H9 (cell line): ENCODE data around the gene RUNX1. TPM values are rescaled to one million over a fixed set of nuclear protein-coding genes. Genes with fewer than 3 reads are reported as not detected.

Experiments used
- DNase-seq: peaks from one replicate; pipeline ENCODE4 v3.0.0-alpha.2; 2017
- H2AFZ ChIP-seq: one replicate; pipeline ENCODE4 v1.6.1; 2013; ENCODE audit warnings: mild to moderate bottlenecking, low read length, control low read depth, moderate library complexity
- H2AK5ac ChIP-seq: 2 replicates; pipeline ENCODE4 v1.6.1; 2013; ENCODE audit warnings: low read length, control low read depth, mixed read lengths; ENCODE audit not compliant: insufficient read length
- H2BK120ac ChIP-seq: one replicate; pipeline ENCODE4 v1.6.1; 2013; ENCODE audit warnings: low read depth, mild to moderate bottlenecking, low read length, control low read depth, inconsistent platforms; ENCODE audit not compliant: poor library complexity, severe bottlenecking
- H2BK12ac ChIP-seq: 2 replicates; pipeline ENCODE4 v1.6.1; 2013; ENCODE audit warnings: low read length, control low read depth, mixed read lengths, low read depth; ENCODE audit not compliant: insufficient read length
- H2BK15ac ChIP-seq: 2 replicates; pipeline ENCODE4 v1.6.1; 2013; ENCODE audit warnings: low read depth, low read length, control low read depth
- H2BK20ac ChIP-seq: one replicate; pipeline ENCODE4 v1.6.1; 2013; ENCODE audit warnings: low read depth, mild to moderate bottlenecking, low read length, control low read depth, inconsistent platforms; ENCODE audit not compliant: poor library complexity, severe bottlenecking
- H2BK5ac ChIP-seq: 2 replicates; pipeline ENCODE4 v1.6.1; 2013; ENCODE audit warnings: low read length, control low read depth, mixed read lengths; ENCODE audit not compliant: insufficient read length
- H3K14ac ChIP-seq: 2 replicates; pipeline ENCODE4 v1.6.1; 2013; ENCODE audit warnings: low read length, control low read depth; ENCODE audit not compliant: insufficient read depth
- H3K18ac ChIP-seq: 2 replicates; pipeline ENCODE4 v1.6.1; 2013; ENCODE audit warnings: low read depth, mild to moderate bottlenecking, mixed read lengths, low read length, control low read depth; ENCODE audit not compliant: insufficient read length
- H3K23ac ChIP-seq: 2 replicates; pipeline ENCODE4 v1.6.1; 2013; ENCODE audit warnings: low read length, control low read depth, mixed read lengths, low read depth; ENCODE audit not compliant: insufficient read length
- H3K23me2 ChIP-seq: 2 replicates; pipeline ENCODE4 v1.6.1; 2013; ENCODE audit warnings: low read depth, mild to moderate bottlenecking, mixed read lengths, low read length, control low read depth; ENCODE audit not compliant: insufficient read length, poor library complexity, severe bottlenecking
- H3K27ac ChIP-seq: 2 replicates; pipeline ENCODE4 v1.5.1; 2013; ENCODE audit warnings: low read length, control low read depth, mixed read lengths, low read depth; ENCODE audit not compliant: insufficient read length
- H3K27me3 ChIP-seq: 2 replicates; pipeline ENCODE4 v1.6.1; 2013; ENCODE audit warnings: low read length, control low read depth, inconsistent platforms; ENCODE audit not compliant: insufficient read depth
- H3K4ac ChIP-seq: 2 replicates; pipeline ENCODE4 v1.6.1; 2013; ENCODE audit warnings: low read depth, mild to moderate bottlenecking, control low read depth, inconsistent platforms, low read length, moderate library complexity
- H3K4me1 ChIP-seq: 2 replicates; pipeline ENCODE4 v1.6.1; 2013; ENCODE audit warnings: low read length, control low read depth, inconsistent platforms; ENCODE audit not compliant: insufficient read depth
- H3K4me2 ChIP-seq: 2 replicates; pipeline ENCODE4 v1.6.1; 2013; ENCODE audit warnings: low read length, control low read depth, mixed read lengths; ENCODE audit not compliant: insufficient read length, insufficient read depth
- H3K56ac ChIP-seq: 2 replicates; pipeline ENCODE4 v1.6.1; 2013; ENCODE audit warnings: low read depth, mild to moderate bottlenecking, mixed read lengths, low read length, control low read depth; ENCODE audit not compliant: insufficient read length
- H3K79me1 ChIP-seq: 2 replicates; pipeline ENCODE4 v1.6.1; 2013; ENCODE audit warnings: low read depth, mild to moderate bottlenecking, moderate library complexity, low read length, control low read depth, inconsistent platforms; ENCODE audit not compliant: insufficient read depth, poor library complexity, severe bottlenecking
- H3K79me2 ChIP-seq: 2 replicates; pipeline ENCODE4 v1.6.1; 2013; ENCODE audit warnings: low read length, control low read depth, inconsistent platforms; ENCODE audit not compliant: insufficient read depth
- H3K9ac ChIP-seq: 2 replicates; pipeline ENCODE4 v1.6.1; 2013; ENCODE audit warnings: low read length, control low read depth, mixed read lengths; ENCODE audit not compliant: insufficient read length; ENCODE audit errors: extremely low read depth
- H3K9me3 ChIP-seq: one replicate; pipeline ENCODE4 v1.6.1; 2013; ENCODE audit warnings: low read depth, low read length, inconsistent platforms; ENCODE audit not compliant: control insufficient read depth
- H3T11ph ChIP-seq: one replicate; pipeline ENCODE4 v1.6.1; 2013; ENCODE audit warnings: mild to moderate bottlenecking, low read length, control low read depth, inconsistent platforms
- H4K20me1 ChIP-seq: one replicate; pipeline ENCODE4 v1.6.1; 2013; ENCODE audit not compliant: control insufficient read depth, insufficient read length, insufficient read depth
- H4K5ac ChIP-seq: 2 replicates; pipeline ENCODE4 v1.6.1; 2013; ENCODE audit warnings: low read depth, mild to moderate bottlenecking, mixed read lengths, low read length, control low read depth; ENCODE audit not compliant: insufficient read length
- H4K8ac ChIP-seq: replicated peaks from 2 replicates; pipeline ENCODE4 v1.6.1; 2013; ENCODE audit warnings: low read length, control low read depth, mixed read lengths, low read depth; ENCODE audit not compliant: insufficient read length
- H4K91ac ChIP-seq: 2 replicates; pipeline ENCODE4 v1.6.1; 2013; ENCODE audit warnings: low read depth, mild to moderate bottlenecking, moderate library complexity, mixed read lengths, low read length, control low read depth; ENCODE audit not compliant: insufficient read length
- H3K27ac Mint-ChIP-seq, 3 experiments: 2 replicates in 2 of 3; 3 replicates in 1 of 3; pipeline ENCODE4 v1.8.0; 2020 to 2021; ENCODE audit warnings: mixed read lengths in 3 of 3, mild to moderate bottlenecking in 1 of 3, moderate library complexity in 1 of 3
- H3K27me3 Mint-ChIP-seq: 2 replicates; pipeline ENCODE4 v1.8.0; 2021; ENCODE audit warnings: low read depth, mild to moderate bottlenecking, moderate library complexity, mixed read lengths
- H3K36me3 Mint-ChIP-seq, 3 experiments: 2 replicates in 2 of 3; 3 replicates in 1 of 3; pipeline ENCODE4 v1.8.0; 2020 to 2021; ENCODE audit warnings: low read depth in 3 of 3, mixed read lengths in 3 of 3; ENCODE audit not compliant: insufficient read depth in 1 of 3
- H3K4me1 Mint-ChIP-seq, 2 experiments: 2 replicates each; pipeline ENCODE4 v1.8.0; 2020; ENCODE audit warnings: mixed read lengths in 2 of 2
- H3K4me3 Mint-ChIP-seq, 2 experiments: 2 replicates in 1 of 2; 3 replicates in 1 of 2; pipeline ENCODE4 v1.8.0; 2020 to 2021; ENCODE audit warnings: mild to moderate bottlenecking in 2 of 2, mixed read lengths in 2 of 2, moderate library complexity in 1 of 2
- H3K9me3 Mint-ChIP-seq, 2 experiments: 2 replicates in 1 of 2; 3 replicates in 1 of 2; pipeline ENCODE4 v1.8.0; 2020; ENCODE audit warnings: mild to moderate bottlenecking in 2 of 2, mixed read lengths in 2 of 2, moderate library complexity in 1 of 2
- CTCF ChIP-seq: fragments of 200-600 bp; sonication (generic); conservative IDR thresholded peaks from 3 replicates; pipeline ENCODE4 v1.8.0; 2021; ENCODE audit warnings: antibody characterized with exemption, mild to moderate bottlenecking
- WGBS: extraction: QIAGEN DNeasy Blood & Tissue Kit; methylation state at CpG from one replicate; pipeline ENCODE4 v1.1.7; 2013; ENCODE audit warnings: missing lambda C conversion rate, low lambda C conversion rate, mixed read lengths; ENCODE audit not compliant: insufficient read length; ENCODE audit errors: extremely low coverage; 5-methylcytosine and 5-hydroxymethylcytosine counted together
- total RNA-seq: library from RNA; stranded (reverse); gene quantifications from 2 replicates; pipeline ENCODE4 v1.2.1, GENCODE V29; 2021

Gene RUNX1
- total RNA-seq, 1 experiment from 2014 or later, result 0.72 TPM

GRCh38 chr21:35037384-35037765, 11.7 kb downstream of the RUNX1 start:
- Mint-ChIP-seq H3K27me3 (no peaks in the 10 kb centered on the region; the same call in 1 of the 2 replicates), H3K27ac (no peak overlapping the region), H3K36me3 (peaks cover 0 to 2% (median 0%) of the 10 kb centered on the region in 3 experiments; a peak in 1 of 7 replicates), H3K4me3 (no peak overlapping the region), H3K9me3 (no peaks in the 10 kb centered on the region; a peak in 1 of 5 replicates), H3K4me1 (peaks cover 2 to 8% of the 10 kb centered on the region in 2 experiments; a peak in 2 of 4 replicates)
- no peak overlapping the region for H2BK20ac ChIP-seq
- H3K4ac ChIP-seq, result no peak overlapping the region
- H3K9ac ChIP-seq, result no peak overlapping the region
- H2BK12ac ChIP-seq, result no peak overlapping the region
- WGBS, result no CpG with 5 or more reads among the region's 7 CpGs
- H4K20me1 ChIP-seq, result no peaks in the 10 kb centered on the region
- H2BK120ac ChIP-seq, result no peak overlapping the region
- no peak overlapping the region for H3K14ac ChIP-seq
- no peak overlapping the region for H2AFZ ChIP-seq
- H2BK15ac ChIP-seq, result no peak overlapping the region
- H3T11ph ChIP-seq, result no peak overlapping the region
- no peak overlapping the region for H3K4me2 ChIP-seq
- H3K27ac ChIP-seq, result no peak overlapping the region
- no peak overlapping the region for H2BK5ac ChIP-seq
- H3K18ac ChIP-seq, result no peak overlapping the region
- H2AK5ac ChIP-seq, result no peak overlapping the region
- TF ChIP-seq CTCF, result no peak
- H3K23me2 ChIP-seq, result no peaks in the 10 kb centered on the region
- H3K56ac ChIP-seq, result no peak overlapping the region
- no peaks in the 10 kb centered on the region for H3K79me2 ChIP-seq
- no peak overlapping the region for H4K8ac ChIP-seq
- no peaks in the 10 kb centered on the region for H3K9me3 ChIP-seq
- H3K4me1 ChIP-seq, result no peaks in the 10 kb centered on the region
- no peak overlapping the region for H3K23ac ChIP-seq
- no peak overlapping the region for H4K91ac ChIP-seq
- H3K79me1 ChIP-seq, result no peaks in the 10 kb centered on the region
- H4K5ac ChIP-seq, result no peak overlapping the region
- no peaks in the 10 kb centered on the region for H3K27me3 ChIP-seq
- no peak for DNase-seq
